ENCODE results near the gene MYCT1.

DNA sequence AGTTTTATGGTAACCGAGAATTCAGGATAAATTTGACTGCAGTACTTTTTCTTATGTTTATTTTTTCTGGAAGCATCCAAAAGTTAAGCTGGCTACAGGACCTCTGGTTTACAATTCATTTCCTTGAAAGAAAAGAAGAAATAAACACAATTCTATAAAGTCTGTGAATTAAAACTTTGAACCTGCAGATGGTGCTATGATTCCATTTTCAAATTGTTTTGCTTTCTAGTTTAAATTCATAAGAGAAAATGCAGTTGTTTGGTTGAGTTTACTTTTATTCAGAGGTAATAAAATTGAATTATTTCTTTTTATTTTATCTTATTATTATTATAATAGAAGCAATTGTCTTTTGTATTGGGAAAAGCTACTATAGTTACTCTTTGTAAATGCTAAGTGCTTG, 51.1 kb downstream of the MYCT1 start:
- TF ChIP-seq, protein P1, sequence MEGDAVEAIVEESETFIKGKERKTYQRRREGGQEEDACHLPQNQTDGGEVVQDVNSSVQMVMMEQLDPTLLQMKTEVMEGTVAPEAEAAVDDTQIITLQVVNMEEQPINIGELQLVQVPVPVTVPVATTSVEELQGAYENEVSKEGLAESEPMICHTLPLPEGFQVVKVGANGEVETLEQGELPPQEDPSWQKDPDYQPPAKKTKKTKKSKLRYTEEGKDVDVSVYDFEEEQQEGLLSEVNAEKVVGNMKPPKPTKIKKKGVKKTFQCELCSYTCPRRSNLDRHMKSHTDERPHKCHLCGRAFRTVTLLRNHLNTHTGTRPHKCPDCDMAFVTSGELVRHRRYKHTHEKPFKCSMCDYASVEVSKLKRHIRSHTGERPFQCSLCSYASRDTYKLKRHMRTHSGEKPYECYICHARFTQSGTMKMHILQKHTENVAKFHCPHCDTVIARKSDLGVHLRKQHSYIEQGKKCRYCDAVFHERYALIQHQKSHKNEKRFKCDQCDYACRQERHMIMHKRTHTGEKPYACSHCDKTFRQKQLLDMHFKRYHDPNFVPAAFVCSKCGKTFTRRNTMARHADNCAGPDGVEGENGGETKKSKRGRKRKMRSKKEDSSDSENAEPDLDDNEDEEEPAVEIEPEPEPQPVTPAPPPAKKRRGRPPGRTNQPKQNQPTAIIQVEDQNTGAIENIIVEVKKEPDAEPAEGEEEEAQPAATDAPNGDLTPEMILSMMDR (IDR thresholded peaks at IDR 0.05; ENCODE audit: insufficient read depth, low read depth, low read length) = no peak
- no peak for TF ChIP-seq EZH2 (IDR thresholded peaks at IDR 0.05; ENCODE audit: insufficient read depth, low read length)

Data from astrocyte (in vitro differentiated cells and primary cell).